ENCODE results near the gene IDH3G. TPM values are rescaled to one million over a fixed set of nuclear protein-coding genes. Genes with fewer than 3 reads are reported as not detected.

IDH3G gene
- total RNA-seq, 1 donor = 40.2 TPM

DNA sequence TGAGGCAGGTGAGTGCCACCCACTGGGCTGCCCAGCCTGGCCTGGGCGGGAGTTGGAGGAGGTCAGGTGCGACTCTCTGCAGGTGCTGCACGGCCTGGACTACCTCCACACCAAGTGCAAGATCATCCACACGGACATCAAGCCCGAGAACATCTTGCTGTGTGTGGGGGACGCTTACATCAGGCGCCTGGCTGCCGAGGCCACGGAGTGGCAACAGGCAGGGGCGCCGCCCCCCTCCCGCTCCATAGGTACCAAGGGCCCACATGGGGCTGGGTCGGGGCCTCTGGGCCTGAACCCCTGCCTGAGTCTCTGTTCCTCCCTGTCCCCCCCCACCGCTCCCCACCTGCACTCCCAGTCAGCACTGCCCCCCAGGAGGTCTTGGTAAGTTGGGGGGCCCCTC, 11.3 kb downstream of the IDH3G start:
- TF ChIP-seq, protein P1, sequence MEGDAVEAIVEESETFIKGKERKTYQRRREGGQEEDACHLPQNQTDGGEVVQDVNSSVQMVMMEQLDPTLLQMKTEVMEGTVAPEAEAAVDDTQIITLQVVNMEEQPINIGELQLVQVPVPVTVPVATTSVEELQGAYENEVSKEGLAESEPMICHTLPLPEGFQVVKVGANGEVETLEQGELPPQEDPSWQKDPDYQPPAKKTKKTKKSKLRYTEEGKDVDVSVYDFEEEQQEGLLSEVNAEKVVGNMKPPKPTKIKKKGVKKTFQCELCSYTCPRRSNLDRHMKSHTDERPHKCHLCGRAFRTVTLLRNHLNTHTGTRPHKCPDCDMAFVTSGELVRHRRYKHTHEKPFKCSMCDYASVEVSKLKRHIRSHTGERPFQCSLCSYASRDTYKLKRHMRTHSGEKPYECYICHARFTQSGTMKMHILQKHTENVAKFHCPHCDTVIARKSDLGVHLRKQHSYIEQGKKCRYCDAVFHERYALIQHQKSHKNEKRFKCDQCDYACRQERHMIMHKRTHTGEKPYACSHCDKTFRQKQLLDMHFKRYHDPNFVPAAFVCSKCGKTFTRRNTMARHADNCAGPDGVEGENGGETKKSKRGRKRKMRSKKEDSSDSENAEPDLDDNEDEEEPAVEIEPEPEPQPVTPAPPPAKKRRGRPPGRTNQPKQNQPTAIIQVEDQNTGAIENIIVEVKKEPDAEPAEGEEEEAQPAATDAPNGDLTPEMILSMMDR (IDR thresholded peaks at IDR 0.05; ENCODE audit: insufficient read depth, low read depth, low read length) = no peak
- H3K4me3 ChIP-seq (ENCODE audit: low read depth, low read length) = no peak overlapping the region
- DNase-seq (ENCODE audit: low read depth) = no peak

DNA sequence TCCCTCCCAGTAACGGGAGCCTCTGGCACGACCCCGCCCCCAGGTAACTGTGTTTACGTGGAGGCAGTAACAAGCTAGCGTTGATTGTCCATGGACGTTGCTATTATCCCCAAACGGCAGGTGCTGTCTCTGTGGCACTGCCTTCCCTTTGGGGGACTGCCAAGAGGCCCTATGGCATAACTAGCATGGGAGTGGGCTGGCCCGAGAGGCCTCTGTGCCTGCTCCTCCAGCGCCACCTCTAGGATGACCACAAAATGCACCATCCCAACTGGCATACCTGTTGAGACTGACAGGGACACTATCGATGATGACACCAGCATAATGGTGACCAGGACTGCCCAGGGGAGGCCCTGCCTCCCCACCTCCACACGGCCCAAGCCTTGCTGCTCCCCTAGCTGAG, 11.9 kb downstream of the IDH3G start:
- TF ChIP-seq, protein P1 (IDR thresholded peaks at IDR 0.05; ENCODE audit: insufficient read depth, low read depth, low read length) = no peak
- no peak overlapping the region for H3K4me3 ChIP-seq (ENCODE audit: low read depth, low read length)
- DNase-seq (ENCODE audit: low read depth) = no peak

DNA sequence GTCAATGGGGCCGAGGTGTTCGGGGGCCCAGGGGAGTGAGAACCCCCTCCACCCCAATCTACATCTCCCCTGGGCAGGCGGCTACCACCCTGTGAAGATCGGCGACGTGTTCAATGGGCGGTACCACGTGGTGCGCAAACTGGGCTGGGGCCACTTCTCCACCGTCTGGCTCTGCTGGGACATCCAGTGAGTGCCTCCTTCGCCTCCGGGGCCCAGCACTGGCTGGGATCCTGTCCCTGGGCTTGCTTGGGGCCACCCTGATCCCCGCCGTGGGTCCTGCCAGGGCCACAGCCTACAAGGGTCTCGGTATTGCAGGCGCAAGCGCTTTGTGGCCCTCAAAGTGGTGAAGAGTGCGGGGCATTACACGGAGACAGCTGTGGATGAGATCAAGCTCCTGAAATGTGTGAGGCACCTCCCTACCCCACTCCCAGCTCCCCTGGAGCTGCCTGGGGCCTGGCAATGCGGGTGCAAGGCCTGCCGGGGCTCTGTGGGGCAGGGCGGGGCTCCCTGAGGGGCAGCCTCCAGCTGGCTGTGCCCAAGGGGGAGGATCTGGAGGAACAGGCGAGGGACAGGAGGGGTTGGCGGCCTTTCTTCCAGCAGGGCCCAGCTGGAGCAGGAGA, 12.6 kb downstream of the IDH3G start:
- TF ChIP-seq, protein P1 (IDR thresholded peaks at IDR 0.05; ENCODE audit: insufficient read depth, low read depth, low read length) = no peak
- H3K4me3 ChIP-seq (ENCODE audit: low read depth, low read length) = no peak overlapping the region
- no peak for DNase-seq (ENCODE audit: low read depth)

DNA sequence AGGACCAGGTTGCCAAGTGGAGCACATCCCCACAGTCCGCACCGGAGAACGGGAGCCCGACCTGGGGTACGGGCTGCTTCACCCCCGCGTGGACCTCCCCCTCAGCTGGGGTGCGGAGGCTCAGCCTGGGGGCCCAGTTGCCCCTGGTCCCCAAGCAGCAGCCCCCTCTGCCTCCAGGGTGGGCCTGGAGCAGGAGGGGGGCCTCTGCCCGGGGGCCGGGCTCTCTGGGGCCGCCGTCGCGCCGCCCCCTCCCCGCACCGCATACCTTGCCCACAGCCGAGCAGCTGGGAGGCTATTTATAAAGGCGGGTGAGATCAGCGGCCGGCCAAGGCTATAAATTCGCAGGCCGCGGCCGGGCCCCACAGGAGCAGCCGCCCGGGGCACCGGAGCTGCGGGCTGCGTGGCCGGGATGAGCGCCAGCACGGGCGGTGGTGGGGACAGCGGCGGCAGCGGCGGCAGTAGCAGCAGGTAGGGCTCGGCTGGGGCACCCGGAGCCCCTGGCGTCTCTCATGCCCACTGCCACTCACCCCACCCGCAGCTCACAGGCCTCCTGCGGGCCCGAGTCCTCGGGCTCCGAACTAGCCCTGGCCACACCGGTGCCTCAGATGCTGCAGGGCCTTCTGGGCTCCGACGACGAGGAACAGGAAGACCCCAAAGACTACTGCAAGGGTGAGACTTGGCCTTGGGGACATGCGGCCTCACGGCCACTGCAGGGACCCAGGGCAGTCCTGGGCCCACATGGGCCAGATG, 13.3 kb downstream of the IDH3G start, which contains the start of gene SRPK3:
TSS of gene SRPK3 (plus strand) at position 364 of the 750 bp plus-strand sequence. CDS start at position 410, 46 bp downstream.
- H3K4me3 ChIP-seq (ENCODE audit: low read depth, low read length) = no peak within 1 kb of the TSS
- TF ChIP-seq, protein P1 (IDR thresholded peaks at IDR 0.05; ENCODE audit: insufficient read depth, low read depth, low read length) = no peak
- peak; percentile 28 for DNase-seq (ENCODE audit: low read depth)

DNA sequence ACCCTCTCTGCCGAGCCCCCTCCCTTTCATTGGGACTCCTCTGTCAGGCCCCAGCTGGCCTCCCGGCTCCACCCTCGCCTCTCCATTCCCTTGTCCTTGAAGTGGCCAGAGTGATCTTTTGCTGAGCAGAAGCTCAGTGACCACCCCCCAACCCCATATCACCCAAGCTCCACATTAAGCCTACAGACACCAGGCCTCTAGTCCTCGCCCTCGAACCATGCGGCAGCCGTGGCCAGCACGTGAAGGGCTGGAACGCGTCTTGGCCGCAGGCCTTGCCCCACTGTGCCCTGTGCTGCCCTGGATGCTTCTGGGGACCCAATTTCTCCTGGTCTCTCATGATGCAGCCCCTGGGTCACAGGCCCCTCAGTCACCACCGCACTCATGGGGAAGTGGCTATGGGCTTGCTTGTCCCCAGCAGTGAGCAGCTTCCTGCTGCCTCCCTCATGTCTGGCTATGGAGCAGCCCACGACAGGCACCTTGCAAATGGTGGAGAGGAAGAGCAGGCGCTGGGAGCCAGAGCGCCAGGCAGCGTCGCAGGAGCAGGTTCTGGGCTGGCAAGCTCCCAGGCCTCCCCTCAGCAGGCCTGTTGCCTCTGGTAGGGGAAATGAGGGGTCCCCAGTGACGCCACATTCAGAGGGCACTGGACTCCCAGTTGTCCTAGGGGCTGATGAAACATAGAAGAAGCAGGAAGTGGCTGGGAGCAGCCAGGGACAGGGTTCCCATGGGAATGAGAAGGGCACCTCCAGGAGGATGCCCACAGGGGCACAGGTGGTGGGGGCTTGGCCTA, 14.1 kb downstream of the IDH3G start:
- TF ChIP-seq, protein P1 (IDR thresholded peaks at IDR 0.05; ENCODE audit: insufficient read depth, low read depth, low read length) = no peak
- no peak overlapping the region for H3K4me3 ChIP-seq (ENCODE audit: low read depth, low read length)
- DNase-seq (ENCODE audit: low read depth) = no peak

GRCh38 chrX:153778684-153779101, 15.5 kb downstream of the IDH3G start:
- DNase-seq (ENCODE audit: low read depth) = no peak
- TF ChIP-seq, protein P1 (IDR thresholded peaks at IDR 0.05; ENCODE audit: insufficient read depth, low read depth, low read length) = no peak
- H3K4me3 ChIP-seq (ENCODE audit: low read depth, low read length) = no peak overlapping the region
